GM18909 (cell line): Measurements from ENCODE around the gene ODC1.
"Not testable (repeated sequence)": the region's sequence is repeated elsewhere in the genome, so short reads cannot be mapped to it uniquely, and the experiment has no call there.

Experiments used
- ATAC-seq: cut with Tn5 transposase; IDR thresholded peaks from one replicate; pipeline ENCODE4 v1.9.1; 2021; ENCODE audit warnings: mild to moderate bottlenecking; ENCODE audit not compliant: unreplicated experiment, poor library complexity

The ODC1 gene

DNA sequence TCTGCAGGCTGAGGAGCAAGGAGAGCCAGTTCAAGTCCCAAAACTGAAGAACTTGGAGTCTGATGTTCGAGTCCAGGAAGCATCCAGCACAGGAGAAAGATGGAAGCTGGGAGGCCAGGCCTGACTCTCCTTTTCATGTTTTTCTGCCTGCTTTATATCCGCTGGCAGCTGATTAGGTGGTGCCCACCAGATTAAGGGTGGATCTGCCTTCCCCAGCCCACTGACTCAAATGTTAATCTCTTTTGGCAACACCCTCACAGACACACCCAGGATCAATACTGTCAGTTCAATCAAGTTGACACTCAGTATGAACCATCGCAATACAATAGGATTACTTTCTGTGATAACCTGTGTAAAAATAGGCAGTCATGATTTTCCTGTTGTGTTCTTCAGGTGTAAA, 9.1 kb upstream of the ODC1 start:
- ATAC-seq, result not testable (repeated sequence)

DNA sequence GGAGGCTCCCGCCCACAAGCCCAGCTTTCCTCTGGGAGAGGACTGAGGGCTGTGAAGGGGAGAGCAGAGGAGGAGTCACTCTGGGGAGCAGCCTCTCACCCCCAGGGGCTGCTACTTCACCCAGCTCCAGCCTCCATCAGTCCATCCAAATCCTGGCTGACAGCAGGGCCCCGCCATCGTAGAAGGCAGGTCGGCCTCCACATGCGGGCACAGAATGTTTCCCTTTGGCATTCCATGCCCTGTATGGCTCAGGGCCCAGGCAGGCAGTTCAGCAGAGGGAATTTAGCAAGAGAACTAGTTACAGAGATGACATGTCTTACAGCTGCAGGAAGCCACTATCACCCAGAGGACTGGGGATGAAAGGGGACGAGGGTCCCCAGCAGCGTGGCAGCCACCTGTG, 6.4 kb upstream of the ODC1 start:
- ATAC-seq, result no peak

DNA sequence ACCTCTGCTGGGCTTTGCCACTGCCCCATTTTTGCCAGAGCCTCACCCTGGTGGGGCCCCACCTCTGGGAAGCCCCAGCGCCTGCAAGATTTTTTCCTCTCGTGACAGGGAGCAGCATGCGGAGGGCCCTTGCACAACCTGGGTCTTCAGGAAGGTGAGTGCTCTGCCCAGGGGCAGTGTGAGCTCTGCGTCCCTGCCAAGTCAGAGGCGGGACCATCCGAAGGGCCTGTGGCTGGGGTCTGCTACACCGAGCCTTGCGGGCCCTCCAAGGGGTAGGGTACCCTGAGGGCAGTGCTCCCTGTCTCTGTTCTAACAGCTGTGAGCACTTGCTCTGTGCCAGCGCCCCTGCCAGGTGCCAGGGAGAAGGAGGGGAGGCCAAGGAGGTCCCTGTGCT, 5.8 kb upstream of the ODC1 start:
- no peak for ATAC-seq

DNA sequence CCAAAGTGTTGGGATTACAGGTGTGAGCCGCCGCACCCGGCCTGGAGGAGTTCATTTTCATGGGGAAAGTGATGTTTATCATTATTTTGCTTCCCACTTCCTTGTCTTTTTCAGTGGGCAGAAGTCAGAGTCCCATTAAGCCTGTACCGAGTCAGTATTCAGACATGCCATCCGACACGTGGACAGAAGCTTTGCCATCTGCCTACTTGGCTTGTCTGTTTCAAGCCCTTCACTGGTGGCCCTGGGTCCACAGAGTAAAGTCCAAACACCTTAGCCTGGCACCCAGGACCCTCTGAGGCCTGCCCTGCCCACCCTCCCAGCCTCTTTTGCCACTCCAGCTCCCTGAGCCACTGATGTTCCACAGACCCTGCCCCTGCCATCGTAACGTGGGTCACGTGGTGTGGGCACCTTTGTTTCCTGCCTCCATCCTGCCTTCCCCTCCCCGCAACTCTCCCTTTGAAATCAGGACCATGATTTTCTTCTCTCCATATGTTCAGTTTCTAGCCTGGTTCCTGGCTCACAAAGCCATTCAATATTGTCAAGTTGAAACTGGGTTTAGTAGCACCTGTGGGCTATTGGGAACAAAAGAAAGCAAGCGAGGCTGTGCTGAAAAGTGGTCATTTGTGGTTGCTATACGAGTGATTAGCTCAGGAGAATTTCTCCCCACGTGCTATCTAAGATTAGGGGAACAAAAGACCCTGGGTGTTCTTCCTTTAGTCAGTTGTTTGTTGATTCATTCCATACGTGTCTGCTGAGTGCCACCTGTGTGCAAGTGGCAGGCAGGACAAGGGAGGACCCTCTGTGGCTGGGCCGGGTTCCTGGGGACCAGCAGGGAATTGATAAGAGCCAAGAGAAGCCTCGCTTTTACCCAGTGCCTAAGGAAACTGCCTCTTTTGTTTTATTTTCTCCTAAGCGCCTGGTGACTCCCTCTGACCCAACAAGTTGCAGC, 5.1 kb upstream of the ODC1 start:
- no peak for ATAC-seq

DNA sequence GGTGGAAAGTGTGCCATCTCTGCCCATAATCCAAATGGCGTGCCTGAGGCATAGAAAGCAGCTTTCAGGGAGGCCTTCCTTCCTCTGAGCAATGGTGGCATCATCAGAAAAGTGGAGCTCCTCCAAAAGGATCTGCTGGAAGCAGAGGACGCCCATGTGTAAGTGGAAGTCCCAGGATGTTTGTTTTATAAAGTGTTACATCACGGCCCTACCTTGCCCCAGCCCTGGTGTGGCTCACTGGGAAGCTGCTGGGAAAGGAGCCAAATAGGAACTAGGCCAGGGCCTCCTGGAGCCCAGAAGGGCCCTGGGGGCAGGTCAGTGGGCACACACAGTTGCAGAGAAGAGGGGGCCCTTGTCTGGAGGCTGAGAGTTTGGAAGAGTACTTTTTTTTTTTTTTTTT, 4.2 kb upstream of the ODC1 start:
- no peak for ATAC-seq

DNA sequence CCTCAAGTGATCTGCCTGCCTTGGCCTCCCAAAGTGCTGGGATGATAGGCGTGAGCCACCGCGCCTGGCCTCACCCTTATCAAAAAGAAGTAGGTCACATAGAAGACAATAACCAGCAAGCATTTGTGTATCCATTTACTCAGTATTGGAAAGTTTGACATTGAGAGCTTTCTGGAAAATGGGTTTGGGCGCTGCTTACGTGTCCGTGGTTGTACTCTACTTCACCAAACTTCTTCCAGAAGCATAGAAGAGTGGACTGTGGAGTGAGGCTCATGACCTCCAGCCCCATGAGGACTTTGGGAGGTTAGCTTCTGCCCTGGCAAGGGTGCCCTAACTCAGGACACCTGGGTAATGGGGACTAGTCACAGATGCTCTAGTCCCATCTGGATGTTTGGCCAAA, 3.7 kb upstream of the ODC1 start:
- ATAC-seq, result no peak

DNA sequence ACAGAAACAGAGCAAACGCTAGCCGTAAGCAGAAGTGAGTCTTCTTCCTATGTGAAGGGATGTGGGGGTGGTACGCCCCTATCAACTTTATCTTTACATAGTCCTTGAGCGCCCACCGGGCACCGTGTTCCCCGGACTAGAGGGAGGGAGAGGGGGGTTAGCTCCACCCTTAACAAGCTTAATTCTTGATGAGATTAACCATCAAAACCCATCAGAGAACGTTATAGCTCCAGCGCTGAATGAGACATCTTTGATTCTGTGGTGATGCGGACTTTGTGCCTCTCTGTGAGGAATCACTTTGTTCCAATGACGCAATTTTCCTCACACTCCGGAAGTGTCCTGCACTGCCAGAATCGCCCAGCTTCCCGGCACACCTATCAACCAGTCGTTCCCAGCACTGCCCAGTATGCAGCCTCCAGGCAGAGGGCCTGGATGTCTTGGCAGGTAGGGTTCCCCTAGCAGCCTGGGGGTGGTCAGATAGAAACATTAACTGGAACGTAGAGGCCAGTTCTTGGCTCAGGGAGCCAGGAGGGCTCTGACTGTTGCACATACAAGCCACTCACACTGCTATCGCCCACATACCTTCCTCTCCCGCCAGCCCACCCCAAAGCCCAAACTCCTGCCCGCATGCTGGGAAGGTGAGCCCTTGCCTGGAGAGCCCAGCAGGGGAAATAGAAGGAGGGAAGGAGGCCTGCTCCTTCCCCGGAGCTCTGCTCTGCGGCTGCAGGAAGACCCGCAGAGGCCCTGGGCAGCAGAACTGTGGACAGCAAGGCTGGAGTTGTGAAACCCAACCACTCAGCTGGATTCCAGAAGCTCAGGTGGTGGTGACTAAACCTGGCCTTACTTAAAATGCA, 1.9 kb upstream of the ODC1 start:
- no peak for ATAC-seq

DNA sequence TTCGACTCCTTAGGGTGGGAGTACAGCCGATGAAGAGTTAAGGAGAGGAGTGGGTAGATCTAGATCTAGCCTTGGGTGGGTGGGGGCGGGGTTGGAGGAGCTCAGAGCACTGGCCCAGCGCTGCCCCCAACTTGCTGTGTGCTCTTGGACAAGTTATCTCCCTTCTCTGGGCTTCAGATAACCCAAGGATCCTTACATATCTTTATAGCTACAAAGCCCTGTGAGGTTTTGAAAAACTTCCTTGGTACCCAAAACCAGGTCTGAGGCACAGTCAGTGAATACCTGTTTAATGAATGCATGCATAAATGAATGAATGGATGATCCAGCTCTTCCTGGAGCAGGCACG, 1.3 kb upstream of the ODC1 start:
- no peak for ATAC-seq

DNA sequence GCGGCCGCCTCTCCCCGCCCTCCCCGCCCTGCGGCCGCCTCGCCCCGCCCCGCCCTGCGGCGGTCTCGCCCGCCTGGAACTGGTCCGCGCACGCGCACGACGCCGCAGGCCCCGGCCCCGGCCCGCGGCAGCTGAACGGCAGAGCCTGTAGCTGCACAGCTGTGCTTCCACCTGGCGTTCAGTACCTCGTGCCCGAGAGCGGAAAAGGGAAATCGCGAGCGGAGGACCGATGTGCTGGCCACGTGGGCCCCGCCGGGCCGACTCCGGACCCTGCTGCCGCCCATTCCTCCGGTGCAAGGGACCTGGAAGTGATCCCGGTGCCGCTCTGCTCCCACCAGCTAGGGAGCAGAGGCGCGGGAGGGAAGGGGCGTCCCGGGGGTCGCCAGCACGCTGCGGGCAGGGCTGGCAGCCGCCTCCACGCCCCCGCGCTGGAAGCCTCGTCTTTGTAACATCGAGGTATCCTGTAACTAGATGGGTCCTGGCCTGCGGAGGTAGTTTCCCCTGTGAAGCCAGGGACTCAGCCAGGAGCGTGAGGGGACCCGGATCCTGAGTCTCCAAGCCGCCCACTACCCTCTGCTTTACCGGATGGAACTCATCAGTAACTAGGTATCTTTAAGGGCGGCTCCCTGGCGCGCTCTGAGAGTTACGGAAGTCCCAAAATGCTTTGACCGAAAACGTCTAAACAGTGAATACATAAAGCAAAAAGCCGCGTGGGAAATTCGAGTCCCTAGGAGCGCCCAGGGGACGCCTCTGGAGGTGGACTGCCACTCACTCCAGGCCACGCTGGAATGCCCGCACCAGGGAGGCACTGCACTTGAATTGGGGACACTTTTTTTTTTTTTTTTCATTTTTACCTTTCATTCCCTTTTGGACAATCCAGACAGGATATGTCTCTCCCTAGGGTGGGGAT, 704 bp upstream of the ODC1 start:
- ATAC-seq, result peak; percentile 63

DNA sequence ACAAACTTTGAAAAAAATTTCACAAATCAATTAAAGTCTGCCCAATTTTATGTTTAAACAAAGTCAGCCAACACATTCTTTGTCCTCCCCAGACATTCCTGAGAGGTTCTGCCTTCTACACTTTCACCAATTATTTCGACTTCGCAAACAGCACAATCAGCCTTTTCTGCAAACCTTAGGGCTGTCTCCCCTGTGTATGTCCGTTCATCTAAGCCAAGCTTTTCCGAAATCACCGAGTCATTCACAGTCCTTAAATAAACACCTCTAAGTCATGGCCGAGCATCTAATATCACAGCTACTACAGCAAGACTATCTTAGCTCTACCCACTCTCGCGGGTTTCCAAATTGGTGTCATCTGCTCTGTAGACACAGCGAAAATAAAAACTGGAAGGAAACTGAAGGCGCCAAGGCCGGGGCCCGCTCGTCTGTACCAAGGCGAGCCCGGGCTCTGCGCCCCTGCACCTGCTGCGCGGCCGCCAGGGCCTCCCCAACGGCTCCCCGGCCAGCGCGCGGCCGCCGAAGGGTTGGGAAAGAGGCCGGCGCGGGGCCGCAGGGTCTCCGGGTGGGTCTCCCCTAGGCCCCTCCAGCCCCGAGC, 730 bp downstream of the ODC1 start:
- ATAC-seq, result peak; percentile 30

DNA sequence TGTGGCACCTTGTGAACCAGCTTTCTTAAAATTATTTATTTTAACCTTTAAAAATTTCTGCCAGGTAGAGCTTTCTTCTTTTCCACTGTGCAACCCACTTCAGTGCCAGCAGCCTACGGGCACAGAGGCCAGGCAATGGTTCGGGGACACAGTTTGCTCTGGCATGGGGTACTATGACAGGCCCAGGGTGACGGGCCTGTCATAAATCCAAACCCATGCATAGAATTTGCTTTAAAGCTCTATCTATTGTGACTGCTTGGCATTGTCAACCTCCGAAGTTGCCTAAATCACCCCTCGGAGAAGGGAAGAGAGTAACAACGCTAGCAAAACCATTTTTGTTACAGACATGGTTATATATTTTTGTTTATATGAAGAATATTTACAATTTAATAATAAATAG, 1.5 kb downstream of the ODC1 start:
- no peak for ATAC-seq

DNA sequence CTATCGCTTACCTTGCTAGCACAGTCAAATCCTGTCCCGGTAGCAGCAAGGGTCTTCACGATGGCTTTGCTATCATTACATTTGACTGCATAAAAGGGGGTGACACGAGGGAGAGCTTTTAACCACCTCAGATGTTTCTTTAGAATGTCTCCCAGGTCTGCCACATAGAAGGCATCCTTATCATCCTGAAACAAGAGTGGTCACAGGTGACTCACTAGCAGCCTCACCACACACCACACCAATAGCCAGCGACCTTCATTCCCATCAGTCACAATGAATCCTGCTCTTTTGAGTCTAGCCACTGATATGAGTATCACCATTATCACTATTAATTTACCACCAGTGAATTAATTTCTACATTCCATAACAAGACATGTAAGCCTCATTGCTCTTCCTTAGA, 3.7 kb downstream of the ODC1 start:
- ATAC-seq, result no peak

DNA sequence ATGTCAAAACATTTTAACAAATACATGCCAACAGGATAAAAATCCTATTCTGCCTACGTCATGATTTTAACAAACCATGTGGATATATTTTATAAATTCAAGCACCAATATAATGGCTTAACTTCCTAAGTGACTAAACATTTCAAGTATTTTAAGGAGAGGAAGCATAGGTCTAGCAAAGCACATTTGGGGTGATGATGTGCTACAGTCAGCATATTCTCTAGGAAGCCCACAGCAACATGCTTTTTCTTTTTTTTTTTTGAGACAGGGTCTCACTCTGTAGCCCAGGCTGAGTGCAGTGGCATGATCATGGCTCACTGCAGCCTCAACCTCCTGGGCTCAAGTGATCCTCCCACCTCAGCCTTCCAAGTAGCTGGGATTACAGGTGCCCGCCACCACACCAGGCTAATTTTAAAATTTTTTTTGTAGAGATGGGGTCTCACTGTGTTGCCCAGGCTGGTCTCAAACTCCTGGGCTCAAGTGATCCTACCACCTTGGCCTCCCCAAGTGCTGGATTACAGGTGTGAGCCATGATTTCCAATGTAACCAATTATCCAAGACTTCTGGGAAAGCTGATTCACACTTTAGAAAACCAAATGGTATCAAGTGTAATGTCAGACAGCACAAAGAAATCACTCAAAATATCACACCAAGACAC, 5.5 kb downstream of the ODC1 start:
- ATAC-seq, result not testable (repeated sequence)

DNA sequence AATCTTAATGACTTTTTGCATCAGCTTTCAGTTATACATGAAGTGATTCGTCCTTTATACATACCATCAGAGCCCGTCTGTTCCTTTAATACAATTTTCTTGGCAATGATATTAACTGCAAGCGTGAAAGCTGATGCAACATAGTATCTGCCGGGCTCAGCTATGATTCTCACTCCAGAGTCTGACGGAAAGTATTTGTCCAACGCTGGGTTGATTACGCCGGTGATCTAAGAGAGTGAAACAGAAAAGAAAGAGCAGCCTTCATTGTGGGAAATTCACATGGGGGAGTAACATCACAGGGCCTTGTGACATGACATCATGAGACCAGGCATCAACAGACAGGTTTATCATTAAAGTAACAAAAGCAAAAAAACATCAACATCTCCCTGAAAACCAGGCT, 6.2 kb downstream of the ODC1 start:
- no peak for ATAC-seq

DNA sequence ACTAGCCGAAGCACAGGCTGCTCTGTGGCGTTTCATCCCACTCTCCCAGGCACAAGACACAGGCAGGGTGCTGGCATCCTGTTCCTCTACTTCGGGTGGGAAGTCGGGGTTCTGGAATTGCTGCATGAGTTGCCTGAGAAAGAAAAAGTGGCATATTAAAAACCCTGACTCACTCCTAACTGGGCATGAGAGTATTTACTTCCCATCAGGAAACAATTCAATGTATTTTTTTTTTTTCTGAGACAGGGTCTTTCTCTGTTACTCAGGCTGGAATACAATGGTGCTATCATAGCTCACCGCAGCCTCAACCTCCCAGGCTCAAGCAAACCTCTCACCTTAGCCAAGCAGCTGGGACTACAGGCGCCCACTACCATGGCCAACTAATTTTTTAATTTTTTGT, 7.4 kb downstream of the ODC1 start:
- ATAC-seq, result no peak

DNA sequence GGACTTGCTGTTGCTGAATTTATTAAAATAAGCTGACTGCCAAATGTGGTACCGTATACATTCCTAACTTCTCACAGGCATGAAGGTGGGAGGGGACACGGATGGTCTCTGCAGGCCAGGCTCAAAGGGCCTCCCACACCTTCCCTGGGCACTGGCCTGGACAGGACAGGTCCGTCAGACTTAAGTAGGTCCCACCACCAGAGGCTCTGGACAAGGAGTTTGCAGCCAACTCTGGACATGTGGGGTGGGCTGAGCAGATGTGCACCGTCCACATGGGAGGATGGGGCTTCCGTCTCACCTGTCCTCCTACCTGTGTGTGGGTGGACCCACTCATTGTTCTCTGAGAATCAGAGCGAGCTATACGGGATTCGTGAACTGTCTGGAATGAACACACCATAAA, 8.2 kb downstream of the ODC1 start:
- ATAC-seq, result no peak

DNA sequence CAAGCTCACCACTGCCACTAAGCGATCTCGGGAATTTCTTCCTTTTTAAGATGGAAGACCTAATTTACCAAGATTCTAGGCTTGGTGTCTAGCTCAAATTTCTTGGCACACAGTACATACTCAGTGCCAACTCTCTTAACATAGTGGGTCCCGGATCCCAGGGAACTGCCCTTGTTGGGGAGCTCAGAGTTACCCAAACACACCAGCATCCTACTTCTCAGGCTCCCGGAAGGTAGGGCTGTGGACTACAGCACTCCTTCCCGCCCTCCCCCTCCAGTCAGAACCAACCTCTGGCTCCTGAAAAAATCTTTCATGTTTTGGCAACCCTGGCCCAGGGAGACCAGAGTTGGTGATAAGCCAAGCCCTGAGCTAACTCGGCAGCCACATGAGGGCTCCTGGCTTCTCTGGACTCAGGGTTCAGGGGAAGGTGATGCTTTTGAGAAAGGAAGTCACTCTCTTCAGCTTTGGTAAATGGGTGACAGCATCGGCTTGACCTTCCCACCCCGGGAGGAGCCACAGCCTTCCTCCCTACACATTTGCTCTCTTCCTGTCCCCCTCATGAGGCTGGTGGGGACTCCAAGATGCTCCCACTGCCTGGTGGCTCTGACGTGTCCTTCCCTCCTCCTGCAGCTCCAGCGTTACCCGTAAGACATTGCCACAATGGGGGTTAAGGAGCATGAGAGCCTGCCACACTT, 8.8 kb downstream of the ODC1 start:
- ATAC-seq, result no peak

DNA sequence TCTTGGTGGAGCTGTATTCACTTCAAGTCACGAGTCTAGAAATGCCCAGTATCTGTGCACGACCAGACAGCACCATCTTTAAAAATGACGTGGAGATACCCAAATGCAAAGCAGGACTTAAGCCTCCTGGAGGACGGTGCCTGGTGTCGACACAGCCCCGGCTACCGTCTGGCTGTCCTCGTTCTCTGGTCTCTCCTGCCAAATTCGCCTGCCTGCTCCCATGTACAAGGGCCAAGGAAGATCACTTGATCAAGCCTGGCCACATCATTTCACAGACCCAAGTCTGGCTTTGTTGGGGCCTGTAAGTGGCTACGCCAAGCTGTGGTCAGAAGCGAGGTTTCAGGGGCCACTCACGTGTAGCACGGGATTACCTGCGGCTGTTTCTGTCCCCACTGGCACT, 9.4 kb downstream of the ODC1 start:
- no peak for ATAC-seq

DNA sequence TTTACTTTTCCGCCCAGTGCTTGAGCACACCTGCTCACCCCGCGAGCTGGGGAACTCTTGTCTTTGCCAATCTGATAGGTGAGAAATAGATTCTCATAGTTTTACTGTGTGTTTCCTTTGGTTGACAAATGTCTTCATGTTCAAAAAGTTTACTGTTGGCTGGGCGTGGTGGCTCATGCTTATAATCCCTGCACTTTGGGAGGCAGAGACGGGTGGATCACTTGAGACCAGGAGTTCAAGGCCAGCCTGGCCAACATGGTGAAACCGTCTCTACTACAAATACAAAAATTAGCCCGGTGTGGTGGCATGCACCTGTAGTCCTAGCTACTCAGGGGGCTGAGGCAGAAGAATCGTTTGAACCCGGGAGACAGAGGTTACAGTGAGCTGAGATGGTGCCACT, 10.3 kb downstream of the ODC1 start:
- no peak for ATAC-seq
